ENCODE measurements around the gene GALNT2.
A peak's percentile ranks its signal among the peaks of the same experiment; 100 is the strongest.

Gene GALNT2

DNA sequence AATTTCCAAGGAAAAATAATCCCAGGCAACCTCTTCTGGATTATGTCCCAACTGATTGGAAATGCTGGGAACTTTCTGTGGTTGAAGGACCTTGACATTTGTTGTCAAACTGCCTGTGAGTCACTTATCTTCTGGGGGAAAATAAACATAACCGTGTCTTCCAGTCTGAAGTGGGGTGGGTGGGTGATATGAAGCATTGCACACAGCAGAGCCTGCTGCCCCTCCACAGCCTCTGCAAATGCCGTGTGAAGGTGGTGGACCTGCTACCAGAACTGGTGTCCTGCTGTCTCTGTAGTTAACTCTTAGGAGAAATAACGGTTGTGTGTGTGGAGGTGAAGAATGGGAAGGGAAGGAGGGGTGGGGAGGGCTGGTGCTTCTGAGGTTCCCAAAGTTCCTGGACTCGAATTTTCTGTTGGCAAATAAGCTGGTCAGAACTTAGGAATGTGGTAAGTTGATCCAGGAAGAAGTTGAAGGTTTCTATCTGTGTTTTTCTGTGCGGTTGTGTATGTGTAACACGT, 23.2 kb downstream of the GALNT2 start:
- FAIRE-seq, result peak; percentile 80
- DNase-seq (ENCODE audit: low spot score), result peak; percentile 66

DNA sequence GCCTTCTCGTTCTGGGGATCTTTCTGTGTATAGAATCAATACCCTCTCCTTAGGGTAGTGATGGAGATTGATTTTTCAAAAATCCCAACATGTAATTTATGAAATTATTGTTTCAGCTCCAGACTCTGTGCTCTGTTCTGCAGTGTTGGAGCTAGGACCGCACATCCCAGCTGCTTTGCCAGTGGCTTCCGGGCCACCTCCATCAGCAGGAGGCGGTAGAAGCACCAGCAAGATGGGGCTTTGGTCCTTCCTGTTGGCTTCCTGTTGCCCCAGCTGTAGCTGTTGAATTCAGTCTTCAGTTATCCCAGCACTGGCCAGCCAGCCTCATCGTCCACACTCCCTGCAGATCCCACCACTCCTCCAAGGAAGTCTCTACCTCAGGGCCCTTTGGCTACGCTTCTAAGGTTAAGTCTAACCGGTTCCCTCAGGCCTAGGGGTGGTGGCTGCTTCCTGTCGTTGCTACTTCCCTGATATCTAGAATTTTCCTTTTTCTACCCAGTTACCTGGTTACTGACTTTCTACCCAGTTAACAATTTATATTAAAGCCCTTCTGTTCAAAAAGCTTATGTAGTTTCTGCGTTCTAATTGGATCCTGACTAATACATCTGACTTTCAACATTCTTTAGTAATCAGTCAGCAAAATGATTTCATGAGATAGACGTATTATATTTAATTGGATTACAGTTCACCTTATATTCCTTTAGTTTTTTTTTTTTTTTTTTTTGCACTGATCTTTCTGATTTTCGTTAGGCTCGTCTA, 24.6 kb downstream of the GALNT2 start:
- DNase-seq (ENCODE audit: low spot score) (peak; percentile 72), FAIRE-seq (peak; percentile 84)

DNA sequence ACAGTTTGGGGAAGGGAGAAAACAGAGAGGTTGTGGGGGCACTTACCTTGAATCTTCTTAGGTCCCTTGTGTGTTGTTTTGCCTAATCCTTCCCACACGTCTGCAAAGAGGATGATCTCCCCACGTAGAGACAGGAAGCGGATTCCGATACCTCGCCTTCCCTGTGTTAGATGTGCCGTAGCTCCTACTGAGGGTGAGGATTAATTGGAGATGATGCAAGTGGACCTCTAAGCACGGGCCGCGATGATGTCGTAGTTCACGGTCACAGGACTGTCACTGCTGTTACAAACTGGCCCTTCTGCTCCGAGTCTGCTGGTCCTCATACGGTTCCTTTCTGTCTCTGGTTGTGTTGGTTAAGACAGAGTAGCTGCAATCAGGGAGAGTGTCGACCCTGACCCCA, 27.7 kb downstream of the GALNT2 start:
- no peak for FAIRE-seq
- DNase-seq (ENCODE audit: low spot score), result no peak

DNA sequence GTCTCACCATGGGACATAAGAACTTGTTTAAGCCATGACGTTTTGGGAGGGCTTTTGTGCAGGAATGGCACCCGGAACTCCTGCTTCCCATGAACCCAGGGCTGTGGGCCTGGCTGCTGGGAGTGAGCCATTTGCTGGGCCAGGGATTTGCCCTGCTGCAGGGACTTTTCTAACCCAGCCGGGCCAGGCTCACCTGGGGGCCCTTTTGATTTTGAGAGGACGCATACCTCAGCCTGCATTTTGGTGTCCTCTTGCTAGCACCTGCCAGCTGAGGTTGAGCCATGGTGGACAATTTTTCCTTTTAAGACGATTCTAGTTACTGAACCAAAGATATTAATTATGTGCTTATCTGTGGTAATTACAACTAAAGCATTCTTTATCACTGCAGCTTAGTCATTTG, 28.9 kb downstream of the GALNT2 start:
- no peak for FAIRE-seq
- DNase-seq (ENCODE audit: low spot score), result no peak

DNA sequence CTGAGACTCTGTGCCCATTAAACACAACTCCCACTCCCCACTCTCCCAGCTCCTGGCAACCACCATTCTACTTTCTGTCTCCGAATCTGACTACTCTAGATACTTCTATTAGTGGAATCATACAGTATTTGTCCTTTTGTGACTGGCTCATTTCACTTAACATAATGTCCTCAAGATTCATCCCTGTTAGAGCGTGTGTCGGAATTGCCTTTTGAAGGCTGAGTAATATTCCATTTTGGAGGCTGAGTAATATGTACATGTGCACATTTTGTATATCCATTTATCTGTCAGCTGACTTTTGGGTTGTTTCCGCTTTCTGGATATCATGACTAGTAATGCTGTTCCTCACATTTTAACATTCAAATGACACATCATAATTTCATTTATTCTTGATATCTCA, 30.3 kb downstream of the GALNT2 start:
- no peak for DNase-seq (ENCODE audit: low spot score)
- FAIRE-seq, result no peak

DNA sequence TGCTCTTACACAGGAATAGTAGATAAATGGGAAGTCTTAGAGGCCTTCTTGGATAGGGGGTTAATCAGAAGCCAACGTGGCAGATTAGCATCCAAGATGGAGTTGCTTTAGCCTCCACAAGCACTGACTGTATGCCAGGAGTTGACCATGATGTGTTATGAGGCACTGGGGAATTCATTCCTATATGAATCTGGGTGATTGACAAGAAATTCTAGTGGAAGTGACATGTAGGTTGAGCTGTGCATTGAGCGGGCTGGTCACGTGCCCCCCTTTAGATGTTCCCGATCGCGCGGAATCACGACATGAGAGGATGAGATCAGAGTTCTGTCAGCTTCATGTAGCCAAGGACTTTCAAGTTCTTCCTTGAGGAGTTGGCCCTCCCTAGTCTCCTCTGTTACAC, 31.7 kb downstream of the GALNT2 start:
- FAIRE-seq, result no peak
- DNase-seq (ENCODE audit: low spot score), result no peak

DNA sequence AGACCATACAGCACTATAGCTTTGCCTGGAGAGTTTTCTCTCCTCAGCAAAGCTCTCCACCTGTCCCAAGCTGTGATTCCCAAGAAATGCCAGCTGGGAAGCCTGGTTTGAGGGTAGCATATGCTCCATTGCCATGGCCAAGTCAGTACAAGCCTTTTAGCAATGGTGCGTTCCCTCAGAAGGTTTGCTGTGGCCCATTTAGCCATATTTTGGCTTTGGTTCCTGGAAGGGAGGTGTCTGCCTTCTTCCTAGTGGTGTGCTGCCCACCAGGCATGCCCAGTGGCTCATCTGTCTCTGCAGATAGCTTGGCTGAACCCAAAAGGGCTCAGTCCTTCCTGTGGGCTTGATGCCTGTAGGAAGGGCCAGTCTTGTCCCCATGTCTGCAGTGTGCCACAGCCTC, 32.4 kb downstream of the GALNT2 start:
- no peak for FAIRE-seq

DNA sequence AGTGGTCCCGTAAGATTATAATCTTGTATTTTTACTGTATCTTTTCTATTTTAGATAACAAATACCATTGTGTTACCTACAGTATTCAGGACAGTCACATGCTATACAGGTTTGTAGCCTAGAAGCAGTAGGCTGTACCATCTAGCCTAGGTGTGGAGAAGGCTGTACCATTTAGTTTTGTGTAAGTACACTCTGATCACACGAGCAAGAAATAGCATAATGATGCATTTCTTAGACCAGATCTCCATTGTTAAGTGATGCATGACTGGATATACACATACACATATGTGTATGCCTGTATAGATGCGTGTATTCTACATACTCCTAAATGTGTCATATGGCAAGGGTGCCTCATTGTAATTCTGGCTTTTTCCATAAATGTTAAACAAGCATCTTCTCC, 33.9 kb downstream of the GALNT2 start:
- no peak for FAIRE-seq
- no peak for DNase-seq (ENCODE audit: low spot score)

More for the DNA sequence above, 32.4 kb downstream of the GALNT2 start:
- DNase-seq (ENCODE audit: low spot score), result no peak

DNA sequence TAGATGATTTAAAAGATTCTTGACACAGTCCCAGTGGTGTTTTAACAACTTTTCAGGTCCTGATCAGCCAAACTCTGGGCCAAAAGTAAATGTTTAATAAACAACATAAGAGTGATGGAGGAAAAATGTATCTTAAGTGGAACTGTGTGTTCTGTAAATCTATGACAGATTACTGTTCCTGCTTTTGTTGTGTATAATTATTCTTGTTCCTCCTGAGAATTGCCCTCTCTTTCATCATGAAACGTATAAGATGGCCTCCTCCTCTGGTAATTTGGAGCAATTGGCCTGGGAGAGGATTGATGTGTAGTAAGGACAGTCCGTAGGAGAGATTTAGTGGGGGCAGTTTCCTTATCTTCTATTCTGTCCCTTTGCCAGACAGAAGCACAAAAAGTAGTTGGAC, 34.5 kb downstream of the GALNT2 start:
- FAIRE-seq (no peak), DNase-seq (ENCODE audit: low spot score) (no peak)

DNA sequence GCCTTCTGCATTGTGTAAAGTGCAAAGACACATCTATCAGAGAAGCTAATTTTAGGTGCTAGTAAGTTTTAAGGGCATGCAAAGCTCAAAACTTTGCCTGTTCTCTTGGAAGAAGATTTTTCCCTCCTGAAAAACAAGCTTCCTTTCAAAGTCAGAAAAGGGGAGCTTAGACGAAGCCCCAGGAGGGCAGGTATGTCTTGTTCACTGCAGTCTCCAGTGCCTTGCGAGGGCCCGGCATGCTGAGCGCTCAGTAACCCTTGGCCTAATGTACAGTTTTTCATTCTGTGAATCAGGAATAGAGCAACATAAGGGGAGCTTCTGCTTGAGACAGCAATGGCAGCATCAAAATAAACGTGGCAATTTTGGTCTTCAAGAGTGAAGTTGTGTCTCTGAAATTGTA, 35.0 kb downstream of the GALNT2 start:
- DNase-seq (ENCODE audit: low spot score) (no peak), FAIRE-seq (no peak)

DNA sequence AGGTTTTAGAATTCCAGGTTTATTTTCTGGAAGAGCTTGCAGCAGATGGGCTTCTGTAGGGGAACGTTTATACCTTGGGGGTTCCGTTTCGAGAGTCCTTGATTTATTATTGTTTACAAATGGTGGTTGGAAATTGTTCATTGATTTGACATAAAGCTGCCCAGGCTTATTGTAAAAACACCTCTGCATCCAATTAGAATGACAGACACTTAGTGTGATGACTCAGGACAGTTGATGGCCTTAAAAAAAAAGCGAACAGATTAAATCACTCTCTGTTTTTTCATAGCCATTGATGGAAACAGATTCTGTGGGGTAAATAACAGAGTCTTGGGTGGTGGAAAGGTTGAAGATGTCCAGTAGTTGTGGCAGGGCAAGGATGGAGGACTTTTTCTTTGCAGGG, 35.4 kb downstream of the GALNT2 start:
- DNase-seq (ENCODE audit: low spot score) (no peak), FAIRE-seq (no peak)

DNA sequence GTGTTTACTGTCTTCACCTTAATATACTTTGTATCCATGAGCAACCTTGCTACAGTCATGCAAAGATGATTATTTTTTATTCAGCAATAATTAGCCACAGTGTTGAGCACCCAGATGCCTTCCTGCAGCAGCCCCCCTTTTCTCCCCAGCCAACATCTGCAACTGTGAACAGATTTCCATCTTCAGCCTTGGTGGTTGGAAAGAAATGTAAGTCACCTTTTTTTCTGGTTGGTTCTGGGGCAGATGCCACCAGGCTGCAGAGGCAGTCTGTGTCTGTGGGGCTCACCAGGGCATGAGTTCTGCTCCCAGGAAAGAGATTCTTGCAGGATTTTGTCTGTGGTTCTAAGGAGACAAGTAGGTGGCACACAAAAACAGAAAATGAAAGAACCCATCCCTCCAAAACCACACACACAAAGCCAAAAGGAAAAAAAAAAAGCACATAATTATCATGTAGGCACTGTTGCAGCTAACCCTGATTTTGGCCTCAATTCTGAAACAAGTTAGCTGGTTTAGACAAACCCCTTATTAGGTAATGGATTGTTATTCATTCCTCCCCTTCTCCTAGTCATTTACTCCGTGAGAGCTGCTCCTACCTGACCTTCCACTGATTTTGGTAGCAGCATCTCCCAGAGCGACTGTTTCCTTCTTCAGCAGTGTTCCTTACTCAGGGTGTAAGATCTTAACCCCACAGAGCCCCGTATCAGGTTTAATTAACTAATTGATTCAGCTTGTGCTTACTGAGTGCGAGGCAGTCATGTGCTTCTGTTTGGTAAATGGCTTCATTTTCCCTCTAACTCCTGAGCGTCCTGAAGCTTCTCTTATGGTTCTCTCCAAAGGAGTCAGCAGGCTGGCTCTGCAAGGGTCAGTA, 36.5 kb downstream of the GALNT2 start:
- FAIRE-seq (no peak), DNase-seq (ENCODE audit: low spot score) (no peak)

DNA sequence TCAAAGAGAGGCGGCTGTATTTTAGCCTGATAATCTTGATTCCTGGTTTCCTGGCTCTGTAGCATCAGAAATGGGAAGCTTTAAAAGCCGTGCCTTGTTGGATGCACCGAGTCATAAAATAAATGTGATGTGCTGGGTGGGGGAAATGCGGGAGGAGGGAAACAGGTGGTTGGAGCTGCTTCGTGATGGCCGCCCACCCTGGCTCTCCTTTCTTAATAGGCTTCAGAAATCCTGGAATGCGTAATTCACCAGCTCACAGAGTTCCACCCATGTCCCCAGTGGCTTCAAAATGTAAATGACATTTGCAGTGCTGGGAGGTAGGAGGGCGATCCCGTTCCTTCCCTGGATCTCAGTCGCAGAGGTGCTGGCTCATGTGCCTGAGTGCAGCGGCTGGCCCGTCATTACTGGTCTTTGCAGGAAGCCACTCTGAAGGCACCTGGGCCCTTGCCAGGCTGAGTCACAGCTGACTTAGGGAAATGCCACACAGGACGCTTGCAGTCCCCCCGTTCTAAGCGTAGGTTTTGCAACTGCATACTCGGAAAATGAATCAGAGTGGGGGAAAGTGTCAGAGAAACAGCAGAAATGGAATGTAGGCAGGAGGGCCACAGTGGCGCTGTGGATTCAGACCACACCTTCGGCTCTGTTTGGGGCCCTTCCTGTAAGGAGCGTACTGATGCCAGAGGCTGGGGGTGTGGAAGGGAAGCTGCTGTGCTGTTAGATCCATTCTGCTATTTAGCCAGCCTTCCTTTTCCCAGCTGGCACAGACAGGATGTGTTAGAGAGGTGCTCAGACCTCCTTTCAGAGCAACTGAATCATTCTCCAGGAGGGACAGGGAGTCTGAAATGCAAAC, 37.6 kb downstream of the GALNT2 start:
- FAIRE-seq (peak; percentile 96), DNase-seq (ENCODE audit: low spot score) (peak; percentile 100)

DNA sequence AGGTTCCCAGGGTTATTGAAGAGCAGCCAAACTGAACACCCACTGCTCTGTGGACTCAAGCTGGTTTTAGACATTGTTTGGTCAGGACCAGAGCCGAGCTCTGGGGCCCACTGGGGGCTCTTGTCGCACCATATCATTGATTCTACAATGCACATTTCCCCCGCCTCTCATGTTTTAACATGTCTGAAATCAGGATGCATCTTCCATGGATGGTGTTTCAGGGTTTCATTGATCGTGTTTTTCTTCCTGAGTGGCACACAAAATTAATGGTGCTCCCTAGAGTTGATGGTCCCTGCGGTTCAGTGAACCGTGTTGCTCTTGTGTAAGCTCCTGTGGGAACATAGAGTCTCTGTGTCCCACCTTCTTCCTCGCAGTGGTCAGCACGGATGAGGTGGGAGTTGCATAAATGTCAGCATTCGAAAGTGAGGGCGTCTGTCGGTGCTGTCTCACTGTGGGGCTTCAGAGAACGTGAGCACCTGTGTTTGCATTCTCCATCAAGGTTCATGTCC, 38.3 kb downstream of the GALNT2 start:
- FAIRE-seq (no peak), DNase-seq (ENCODE audit: low spot score) (peak; percentile 56)

DNA sequence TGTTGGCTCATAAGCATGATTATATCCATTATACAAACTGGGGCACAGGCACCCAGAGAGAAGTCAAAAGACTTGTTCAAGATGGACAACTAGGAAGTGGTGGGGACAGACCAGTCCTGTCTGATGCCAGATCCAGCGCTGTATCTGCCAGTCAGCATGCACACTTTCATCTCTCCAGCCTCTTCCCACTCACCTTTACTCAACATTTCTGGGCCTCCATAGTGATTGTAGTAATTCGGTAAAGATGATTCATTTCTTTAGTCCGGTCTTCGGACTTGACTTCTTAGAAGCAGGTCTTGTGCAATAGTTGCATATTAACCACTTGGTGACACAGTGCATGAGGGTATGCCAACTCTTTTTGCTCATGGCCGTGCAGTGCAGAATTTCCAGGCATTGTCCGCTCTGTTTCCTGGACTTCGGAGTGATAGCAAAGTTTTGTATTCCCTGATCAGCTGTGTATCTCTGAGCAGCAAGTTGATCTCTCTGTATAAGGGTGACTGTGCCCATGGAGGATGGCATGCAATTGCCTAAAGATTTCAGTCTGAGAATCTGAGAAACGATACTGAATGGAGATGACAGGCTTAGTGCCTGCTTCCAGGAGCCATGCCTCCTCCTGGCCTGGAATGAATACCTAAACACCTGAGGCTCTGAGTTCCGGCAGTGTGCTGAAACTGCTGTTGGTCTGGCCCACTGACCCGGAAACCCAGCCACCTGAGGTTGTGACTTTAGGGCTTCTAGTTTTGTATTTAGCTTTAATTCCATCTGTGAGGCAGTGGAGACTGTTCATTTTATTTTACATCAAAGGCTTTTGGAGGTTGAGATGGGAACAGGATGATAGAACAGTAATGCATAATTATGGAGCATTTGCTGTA, 39.0 kb downstream of the GALNT2 start:
- FAIRE-seq (peak; percentile 96), DNase-seq (ENCODE audit: low spot score) (peak; percentile 93)

DNA sequence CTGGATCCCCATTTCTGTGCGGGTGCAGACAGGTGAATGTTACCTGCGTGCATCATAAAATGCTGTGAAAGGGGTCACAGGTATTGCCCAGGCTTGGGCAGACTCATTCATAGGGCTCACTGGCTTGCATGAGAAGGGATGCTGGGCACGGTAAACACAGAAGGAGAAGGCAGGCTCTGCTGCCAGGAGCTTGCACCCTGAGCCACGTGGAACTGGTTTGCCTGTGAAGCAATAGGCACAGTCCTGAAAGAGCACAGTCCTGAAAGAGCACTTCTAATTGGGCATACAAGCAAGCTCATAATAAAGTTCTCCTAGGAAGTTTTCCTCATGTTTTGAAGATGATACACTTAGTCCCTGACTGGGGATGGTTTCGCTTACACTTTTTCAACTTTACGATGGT, 40.9 kb downstream of the GALNT2 start:
- DNase-seq (ENCODE audit: low spot score) (no peak), FAIRE-seq (no peak)

DNA sequence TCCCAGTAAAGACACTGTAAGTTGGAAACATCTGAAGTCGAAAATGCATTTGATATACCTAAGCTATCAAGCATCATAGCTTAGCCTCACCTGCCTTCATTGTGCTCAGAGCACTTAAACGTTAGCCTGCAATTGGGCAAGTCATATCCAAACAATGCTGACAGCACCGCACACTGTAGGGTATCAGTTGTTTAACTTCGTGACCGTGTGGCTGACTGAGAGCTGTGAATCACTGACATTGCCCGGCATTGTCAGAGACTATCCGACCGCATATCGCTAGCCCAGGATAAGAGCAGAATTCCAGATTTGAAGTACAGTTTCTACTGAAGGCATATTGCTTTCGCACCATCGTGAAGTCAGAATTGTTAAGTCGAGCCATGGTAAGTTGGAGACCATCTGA, 41.5 kb downstream of the GALNT2 start:
- no peak for FAIRE-seq
- DNase-seq (ENCODE audit: low spot score), result no peak

DNA sequence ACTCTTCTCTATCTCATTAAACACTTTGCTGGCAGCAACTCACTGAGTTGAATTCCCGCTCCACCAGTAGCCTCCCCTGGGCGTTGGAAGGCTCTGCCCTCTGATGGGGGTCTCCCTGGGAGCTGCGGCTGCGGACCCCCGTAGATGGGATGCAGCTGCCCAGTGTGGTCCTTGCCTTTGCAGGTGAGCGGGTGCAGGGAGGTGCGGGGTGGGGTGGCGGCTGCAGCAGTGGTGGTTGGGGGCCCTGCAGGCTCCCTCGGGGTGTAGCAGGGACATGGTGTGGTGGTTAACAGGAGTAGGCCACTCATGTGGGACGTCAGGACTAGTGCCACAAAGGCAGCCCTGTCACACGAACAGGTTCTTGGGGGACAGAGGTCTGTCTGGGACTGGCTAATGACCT, 42.0 kb downstream of the GALNT2 start:
- DNase-seq (ENCODE audit: low spot score) (no peak), FAIRE-seq (no peak)

DNA sequence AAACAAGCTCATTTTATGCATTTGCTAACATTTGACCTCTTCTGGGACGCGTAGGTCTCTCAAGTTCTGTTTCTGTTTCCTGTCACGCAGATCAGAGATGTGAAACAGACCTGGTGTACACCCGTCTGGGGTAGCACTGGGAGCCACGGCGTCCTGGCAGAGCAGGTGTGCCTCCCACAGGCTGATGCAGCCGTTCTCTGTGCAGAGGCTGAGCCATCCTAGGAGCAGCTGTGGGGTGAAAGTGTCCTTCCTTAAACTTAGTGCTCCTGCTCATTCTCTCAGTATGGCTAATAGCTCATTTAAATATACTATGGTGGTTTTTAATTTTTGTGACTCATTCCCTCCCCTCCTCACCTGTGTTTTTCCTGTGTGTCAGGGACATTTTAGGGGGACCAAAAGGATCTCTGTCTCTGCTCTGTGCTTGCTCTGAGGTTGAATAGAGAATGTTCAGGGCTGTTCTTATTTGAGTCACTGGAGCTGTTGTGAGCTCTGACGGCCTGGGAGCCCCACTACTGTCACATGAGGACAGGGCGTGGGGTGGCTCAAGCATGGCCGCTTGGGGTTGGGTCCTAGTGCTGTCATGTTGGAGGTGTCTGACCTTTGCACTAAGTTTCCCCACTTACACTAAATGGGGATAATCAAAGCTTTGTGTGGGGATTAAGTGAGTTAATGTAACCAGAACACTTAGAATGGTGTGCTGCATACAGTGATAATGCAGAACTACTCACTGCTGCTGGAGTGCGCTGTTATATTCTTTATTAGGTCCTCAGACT, 43.0 kb downstream of the GALNT2 start:
- FAIRE-seq, result no peak
- DNase-seq (ENCODE audit: low spot score), result no peak

DNA sequence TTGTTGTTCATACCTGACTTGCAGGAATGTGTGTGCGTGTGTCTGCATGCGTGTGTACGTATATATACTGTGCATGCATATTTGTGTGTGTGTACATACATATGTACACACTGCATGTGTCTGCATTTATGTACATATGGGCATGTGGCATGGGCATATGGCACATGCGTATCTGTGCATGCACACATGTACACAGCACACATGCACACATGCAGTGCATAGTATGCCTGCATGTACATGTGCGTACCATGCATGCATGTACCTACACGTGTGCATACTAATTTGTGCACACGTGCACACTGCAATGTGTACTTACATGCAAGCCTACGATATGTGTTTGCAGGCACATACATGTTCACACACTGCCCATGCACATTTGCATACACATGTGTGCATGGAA, 43.9 kb downstream of the GALNT2 start:
- FAIRE-seq, result no peak
- DNase-seq (ENCODE audit: low spot score), result no peak
